ENCODE measurements around the gene SRSF4.

GRCh38 chr1:29210278-29211085 is 28.8 kb upstream of the SRSF4 start:
- no peak for TF ChIP-seq CTCF (IDR thresholded peaks at IDR 0.05; ENCODE audit: poor library complexity)
- no peak for TF ChIP-seq EZH2 (IDR thresholded peaks at IDR 0.05; ENCODE audit: borderline replicate concordance)

Data from hepatocyte (in vitro differentiated cells).